ENCODE measurements around the gene TLCD1.
"Not testable (repeated sequence)": the region's sequence is repeated elsewhere in the genome, so short reads cannot be mapped to it uniquely, and the experiment has no call there.

TLCD1 gene

GRCh38 chr17:28746611-28747050, 20.6 kb upstream of the TLCD1 start:
- DNase-seq = no peak

- DNase-seq = no peak
Measured at GRCh38 chr17:28745786-28746411, 19.9 kb upstream of the TLCD1 start.

GRCh38 chr17:28744972-28745785, 19.1 kb upstream of the TLCD1 start:
- DNase-seq = peak; percentile 11

GRCh38 chr17:28744104-28744971, 18.3 kb upstream of the TLCD1 start:
- DNase-seq = peak; percentile 11

GRCh38 chr17:28743243-28744103, 17.4 kb upstream of the TLCD1 start, which contains the start of gene TRAF4:
Gene TRAF4, plus strand, starts transcription at chr17:28744011. Its CDS starts 102 bp downstream, at chr17:28744113.
- peak; percentile 74 for DNase-seq

- DNase-seq = no peak
Measured at GRCh38 chr17:28741358-28742349, 15.6 kb upstream of the TLCD1 start.

GRCh38 chr17:28740406-28741357, 14.6 kb upstream of the TLCD1 start:
- no peak for DNase-seq

- DNase-seq = no peak
Measured at GRCh38 chr17:28738680-28739384, 12.8 kb upstream of the TLCD1 start.

- DNase-seq = no peak
Measured at GRCh38 chr17:28737770-28738679, 12.0 kb upstream of the TLCD1 start.

- no peak for DNase-seq
Measured at GRCh38 chr17:28737316-28737715, 11.3 kb upstream of the TLCD1 start.

GRCh38 chr17:28735913-28736769, 10.1 kb upstream of the TLCD1 start:
- DNase-seq = not testable (repeated sequence)

- no peak for DNase-seq
Measured at GRCh38 chr17:28735242-28735722, 9.2 kb upstream of the TLCD1 start.

GRCh38 chr17:28734712-28735241, 8.7 kb upstream of the TLCD1 start:
- no peak for DNase-seq

GRCh38 chr17:28733346-28733745, 7.3 kb upstream of the TLCD1 start:
- DNase-seq = no peak

GRCh38 chr17:28729950-28730330, 3.9 kb upstream of the TLCD1 start:
- no peak for DNase-seq

GRCh38 chr17:28728364-28729200, 2.5 kb upstream of the TLCD1 start, which contains the start of gene NEK8:
Gene NEK8, plus strand, starts transcription at chr17:28728788. Its CDS starts 26 bp downstream, at chr17:28728814.
- DNase-seq = peak; percentile 85

All from NCI-H1105 (cell line).